Neural cell (in vitro differentiated cells): Measurements from ENCODE around the gene ZNRF4. TPM values are rescaled to one million over a fixed set of nuclear protein-coding genes. Genes with fewer than 3 reads are reported as not detected.

Experiments
- H2AFZ ChIP-seq: fragments of 200-600, 300-800 bp; sonication (generic), shearing (Covaris generic); 2 replicates; pipeline ENCODE4 v1.6.0; 2014; ENCODE audit warnings: low read depth, mild to moderate bottlenecking, antibody characterized with exemption, low read length, moderate library complexity
- H3F3A ChIP-seq: fragments of 200-600 bp; shearing (Covaris generic); 2 replicates; pipeline ENCODE4 v1.6.1; 2016; ENCODE audit warnings: mild to moderate bottlenecking, moderate library complexity, mixed read lengths, antibody characterized with exemption, low read length; ENCODE audit not compliant: insufficient read depth, poor library complexity, severe bottlenecking
- H3K27ac ChIP-seq: fragments of 200-600, 300-800 bp; sonication (generic), shearing (Covaris generic); 2 replicates; pipeline ENCODE4 v1.5.1; 2014; ENCODE audit warnings: mild to moderate bottlenecking, low read length, moderate library complexity
- H3K27me3 ChIP-seq: fragments of 300-800, 200-600 bp; sonication (generic), shearing (Covaris generic); 2 replicates; pipeline ENCODE4 v1.6.0; 2014; ENCODE audit warnings: mild to moderate bottlenecking, low read depth, low read length, moderate library complexity; ENCODE audit not compliant: insufficient read depth
- H3K36me3 ChIP-seq: fragments of 300-800, 200-600 bp; sonication (generic), shearing (Covaris generic); 2 replicates; pipeline ENCODE4 v1.5.1; 2014; ENCODE audit warnings: mild to moderate bottlenecking, antibody characterized with exemption, low read length, moderate library complexity; ENCODE audit not compliant: insufficient read depth
- H3K4me2 ChIP-seq: fragments of 300-800, 200-600 bp; sonication (generic), shearing (Covaris generic); 2 replicates; pipeline ENCODE4 v1.6.0; 2014; ENCODE audit warnings: mild to moderate bottlenecking, low read length
- H3K4me3 ChIP-seq: fragments of 300-800, 200-600 bp; sonication (generic), shearing (Covaris generic); 2 replicates; pipeline ENCODE4 v1.5.1; 2014; ENCODE audit warnings: mild to moderate bottlenecking, low read length, moderate library complexity
- H3K79me2 ChIP-seq: fragments of 200-600 bp; shearing (Covaris generic); replicated peaks from 2 replicates; pipeline ENCODE4 v1.6.0; 2014; ENCODE audit warnings: mild to moderate bottlenecking, low read length, moderate library complexity; ENCODE audit not compliant: insufficient read depth
- H3K9ac ChIP-seq: fragments of 300-800, 200-600 bp; sonication (generic), shearing (Covaris generic); 2 replicates; pipeline ENCODE4 v1.6.1; 2016; ENCODE audit warnings: mild to moderate bottlenecking, low read length, mixed read lengths
- H3K9me2 ChIP-seq: fragments of 200-600 bp; shearing (Covaris generic); 2 replicates; pipeline ENCODE4 v1.6.1; 2016; ENCODE audit warnings: mild to moderate bottlenecking, low read length, mixed read lengths; ENCODE audit not compliant: insufficient read depth
- H3K9me3 ChIP-seq: fragments of 200-600, 300-800 bp; sonication (generic), shearing (Covaris generic); 2 replicates; pipeline ENCODE4 v1.6.1; 2016; ENCODE audit warnings: mild to moderate bottlenecking, mixed run types, low read length, moderate library complexity, mixed read lengths
- H4K20me1 ChIP-seq: fragments of 200-600 bp; shearing (Covaris generic); 2 replicates; pipeline ENCODE4 v1.6.1; 2016; ENCODE audit warnings: mild to moderate bottlenecking, mixed run types; ENCODE audit not compliant: insufficient read depth
- CTCF ChIP-seq: fragments of 450-650 bp; IDR thresholded peaks from 2 replicates; pipeline ENCODE4 v1.5.1; 2014; ENCODE audit warnings: antibody characterized with exemption, mild to moderate bottlenecking, moderate library complexity; ENCODE audit not compliant: poor library complexity, severe bottlenecking
- EP300 ChIP-seq: fragments of 450-650 bp; conservative IDR thresholded peaks from 2 replicates; pipeline ENCODE4 v1.6.1; 2014; ENCODE audit warnings: antibody characterized with exemption, mild to moderate bottlenecking, moderate library complexity; ENCODE audit not compliant: poor library complexity, severe bottlenecking
- EZH2 ChIP-seq: fragments of 200-600, 300-800 bp; shearing (Covaris generic), sonication (generic); IDR thresholded peaks from 2 replicates; pipeline ENCODE4 v1.6.1; 2014; ENCODE audit warnings: antibody characterized with exemption, low read length, borderline replicate concordance, mild to moderate bottlenecking; ENCODE audit not compliant: insufficient read depth, poor library complexity, severe bottlenecking
- MXI1 ChIP-seq: fragments of 450-650 bp; conservative IDR thresholded peaks from 2 replicates; pipeline ENCODE4 v1.6.1; 2014; ENCODE audit warnings: antibody characterized with exemption, mild to moderate bottlenecking; ENCODE audit not compliant: poor library complexity, severe bottlenecking
- POLR2AphosphoS5 ChIP-seq: IDR thresholded peaks from 2 replicates; pipeline ENCODE4 v1.6.1; 2012
- RAD21 ChIP-seq: fragments of 450-650 bp; conservative IDR thresholded peaks from 2 replicates; pipeline ENCODE4 v1.6.1; 2014; ENCODE audit warnings: antibody characterized with exemption, mild to moderate bottlenecking, moderate library complexity
- REST ChIP-seq: IDR thresholded peaks from 2 replicates; pipeline ENCODE4 v1.6.1; 2012; ENCODE audit warnings: borderline replicate concordance
- SMC3 ChIP-seq: fragments of 450-650 bp; conservative IDR thresholded peaks from 2 replicates; pipeline ENCODE4 v1.6.1; 2014; ENCODE audit warnings: antibody characterized with exemption, mild to moderate bottlenecking, moderate library complexity; ENCODE audit not compliant: poor library complexity
- TAF1 ChIP-seq: IDR thresholded peaks from 2 replicates; pipeline ENCODE4 v1.6.1; 2012; ENCODE audit warnings: low read depth
- polyA plus RNA-seq: library from polyadenylated mRNA; depleted of rRNA; stranded (reverse); fragments of >200 nt; gene quantifications from 2 replicates; pipeline ENCODE4 v1.2.3, GENCODE V29; 2014

The ZNRF4 gene
- polyA plus RNA-seq, 1 donor from 2014 or later: not detected

GRCh38 chr19:5420953-5421352 is 34.3 kb upstream of the ZNRF4 start:
- H3K4me2 ChIP-seq: no peak overlapping the region

GRCh38 chr19:5423567-5424125 is 31.6 kb upstream of the ZNRF4 start:
- Histone ChIP-seq H3K9me3 (no peaks in the 10 kb centered on the region), H3K27ac (no peak overlapping the region), H4K20me1 (no peaks in the 10 kb centered on the region), H3K27me3 (no peaks in the 10 kb centered on the region), H3K36me3 (no peaks in the 10 kb centered on the region), H3K4me3 (no peak overlapping the region), H3F3A (no peaks in the 10 kb centered on the region), H3K4me2 (no peak overlapping the region), H3K9ac (no peak overlapping the region), H3K79me2 (no peaks in the 10 kb centered on the region), H3K9me2 (no peaks in the 10 kb centered on the region), H2AFZ (no peak overlapping the region)
- TF ChIP-seq POLR2AphosphoS5: no peak
- TF ChIP-seq MXI1: no peak
- TF ChIP-seq EZH2: no peak
- no peak for TF ChIP-seq RAD21
- no peak for TF ChIP-seq TAF1
- no peak for TF ChIP-seq CTCF
- no peak for TF ChIP-seq SMC3
- no peak for TF ChIP-seq EP300

More at GRCh38 chr19:5420953-5421352, 34.3 kb upstream of the ZNRF4 start:
- Histone ChIP-seq H3K27ac (no peak overlapping the region), H3K9me2 (no peaks in the 10 kb centered on the region), H4K20me1 (no peaks in the 10 kb centered on the region), H3K9me3 (no peaks in the 10 kb centered on the region), H3K27me3 (no peaks in the 10 kb centered on the region), H2AFZ (no peak overlapping the region), H3K4me3 (no peak overlapping the region), H3K9ac (no peak overlapping the region), H3F3A (no peaks in the 10 kb centered on the region), H3K79me2 (no peaks in the 10 kb centered on the region), H3K36me3 (no peaks in the 10 kb centered on the region)
- no peak for TF ChIP-seq REST
- TF ChIP-seq CTCF: no peak
- no peak for TF ChIP-seq SMC3
- no peak for TF ChIP-seq POLR2AphosphoS5
- TF ChIP-seq TAF1: no peak
- no peak for TF ChIP-seq EZH2
- no peak for TF ChIP-seq MXI1
